Endodermal cell (in vitro differentiated cells): ENCODE results near the gene ARMH1. TPM values are rescaled to one million over a fixed set of nuclear protein-coding genes. Genes with fewer than 3 reads are reported as not detected.

Experiments
- DNase-seq: peaks from one replicate; pipeline ENCODE4 v3.0.0-alpha.2; 2017
- H3K27ac ChIP-seq: 2 replicates; pipeline ENCODE4 v1.5.1; 2013; ENCODE audit warnings: mild to moderate bottlenecking, low read depth, low read length, moderate library complexity
- H3K27me3 ChIP-seq: 2 replicates; pipeline ENCODE4 v1.6.1; 2013; ENCODE audit warnings: mild to moderate bottlenecking, low read length, moderate library complexity; ENCODE audit not compliant: insufficient read depth, control insufficient read depth, poor library complexity, severe bottlenecking
- H3K36me3 ChIP-seq: 2 replicates; pipeline ENCODE4 v1.7.0; 2013; ENCODE audit warnings: mild to moderate bottlenecking, low read length, moderate library complexity; ENCODE audit not compliant: control insufficient read depth, insufficient read depth
- H3K4me1 ChIP-seq: one replicate; pipeline ENCODE4 v1.7.0; 2013; ENCODE audit warnings: low read length; ENCODE audit not compliant: control insufficient read depth, insufficient read depth
- H3K4me3 ChIP-seq: 2 replicates; pipeline ENCODE4 v1.5.1; 2013; ENCODE audit warnings: mild to moderate bottlenecking, low read length, moderate library complexity
- H3K9ac ChIP-seq: 2 replicates; pipeline ENCODE4 v1.6.1; 2013; ENCODE audit warnings: mild to moderate bottlenecking, low read length, moderate library complexity; ENCODE audit not compliant: poor library complexity, severe bottlenecking; ENCODE audit errors: extremely low read depth
- H3K9me3 ChIP-seq: 2 replicates; pipeline ENCODE4 v1.6.1; 2013; ENCODE audit warnings: mild to moderate bottlenecking, low read length, moderate library complexity; ENCODE audit not compliant: control insufficient read depth
- H3K27ac Mint-ChIP-seq: 2 replicates; pipeline ENCODE4 v1.8.0; 2020; ENCODE audit warnings: mixed read lengths
- H3K27me3 Mint-ChIP-seq: 2 replicates; pipeline ENCODE4 v1.8.0; 2021; ENCODE audit warnings: mild to moderate bottlenecking, mixed read lengths; ENCODE audit not compliant: insufficient read depth
- H3K36me3 Mint-ChIP-seq: 2 replicates; pipeline ENCODE4 v1.8.0; 2020; ENCODE audit warnings: low read depth, mixed read lengths
- H3K4me1 Mint-ChIP-seq: 2 replicates; pipeline ENCODE4 v1.8.0; 2020; ENCODE audit warnings: mixed read lengths
- H3K4me3 Mint-ChIP-seq: 2 replicates; pipeline ENCODE4 v1.8.0; 2020; ENCODE audit warnings: mild to moderate bottlenecking, moderate library complexity, mixed read lengths
- H3K9me3 Mint-ChIP-seq: 2 replicates; pipeline ENCODE4 v1.8.0; 2020; ENCODE audit warnings: mild to moderate bottlenecking, mixed read lengths
- CTCF ChIP-seq: fragments of 200-600 bp; sonication (generic); conservative IDR thresholded peaks from 2 replicates; pipeline ENCODE4 v1.5.0; 2021; ENCODE audit warnings: antibody characterized with exemption, mild to moderate bottlenecking
- WGBS, 2 experiments: methylation state at CpG; one replicate each; pipeline versions ENCODE4 v1.1.5 to v1.1.7; 2013; ENCODE audit warnings: missing lambda C conversion rate in 2 of 2, mixed read lengths in 1 of 2; ENCODE audit not compliant: insufficient coverage in 1 of 2, insufficient read length in 1 of 2; 5-methylcytosine and 5-hydroxymethylcytosine counted together
- total RNA-seq, 2 donors: library from RNA; stranded (reverse); fragmentation: NEBNext Ultra II Directional in 1 of 2; extraction: Animal tissue kit (Norgen Biotek cat#: 25700) in 1 of 2; gene quantifications; 2 replicates in 1 of 2; 3 replicates in 1 of 2; pipeline ENCODE4 v1.2.1, GENCODE V29; 2021

ARMH1 gene
- total RNA-seq, 2 donors from 2014 or later = 3.9 to 6.3 TPM

GRCh38 chr1:44654621-44655187 lies 19.8 kb upstream of the ARMH1 start:
- H3K4me1 Mint-ChIP-seq = peaks cover 10% of the 10 kb centered on the region
- H3K27me3 Mint-ChIP-seq = no peaks in the 10 kb centered on the region
- no peak overlapping the region for H3K9ac ChIP-seq
- no peak overlapping the region for H3K4me3 Mint-ChIP-seq
- TF ChIP-seq CTCF = no peak
- no peaks in the 10 kb centered on the region for H3K27me3 ChIP-seq
- no peak overlapping the region for H3K27ac ChIP-seq
- H3K4me3 ChIP-seq = no peak overlapping the region
- H3K9me3 ChIP-seq = no peaks in the 10 kb centered on the region
- peaks cover 19% of the 10 kb centered on the region for H3K36me3 ChIP-seq
- no peaks in the 10 kb centered on the region for H3K9me3 Mint-ChIP-seq
- H3K4me1 ChIP-seq = peaks cover 9% of the 10 kb centered on the region
- H3K27ac Mint-ChIP-seq = no peak overlapping the region
- DNase-seq = no peak
- WGBS, 2 experiments = 94 to 97% methylated on average over 23 to 35 of the region's 35 CpGs
- peaks cover 17% of the 10 kb centered on the region for H3K36me3 Mint-ChIP-seq

GRCh38 chr1:44655609-44656008 lies 18.9 kb upstream of the ARMH1 start:
- Histone ChIP-seq H3K4me1 (peaks cover under 1% of the 10 kb centered on the region), H3K9ac (no peak overlapping the region), H3K4me3 (no peak overlapping the region), H3K27ac (no peak overlapping the region), H3K9me3 (no peaks in the 10 kb centered on the region), H3K36me3 (peaks cover 10% of the 10 kb centered on the region), H3K27me3 (no peaks in the 10 kb centered on the region)
- DNase-seq = peak; percentile 85
- Mint-ChIP-seq H3K27me3 (no peaks in the 10 kb centered on the region), H3K4me3 (no peak overlapping the region), H3K9me3 (no peaks in the 10 kb centered on the region), H3K27ac (no peak overlapping the region), H3K36me3 (peaks cover 10% of the 10 kb centered on the region), H3K4me1 (peaks cover 1% of the 10 kb centered on the region)
- WGBS, 2 experiments = 38 to 67% methylated on average over 3 to 5 of the region's 5 CpGs
- peak; percentile 86 for TF ChIP-seq CTCF

GRCh38 chr1:44659566-44659965 lies 14.9 kb upstream of the ARMH1 start:
- no peaks in the 10 kb centered on the region for H3K9me3 Mint-ChIP-seq
- Histone ChIP-seq H3K36me3 (no peaks in the 10 kb centered on the region), H3K4me3 (no peak overlapping the region), H3K4me1 (peaks cover 5% of the 10 kb centered on the region), H3K27ac (no peak overlapping the region), H3K9me3 (no peaks in the 10 kb centered on the region), H3K27me3 (no peaks in the 10 kb centered on the region), H3K9ac (no peak overlapping the region)
- H3K36me3 Mint-ChIP-seq = peaks cover 2% of the 10 kb centered on the region
- 89 to 100% methylated on average over 1 to 4 of the region's 4 CpGs for WGBS, 2 experiments
- no peaks in the 10 kb centered on the region for H3K27me3 Mint-ChIP-seq
- no peak for DNase-seq
- H3K27ac Mint-ChIP-seq = no peak overlapping the region
- TF ChIP-seq CTCF = no peak
- H3K4me1 Mint-ChIP-seq = peaks cover 4% of the 10 kb centered on the region
- H3K4me3 Mint-ChIP-seq = no peak overlapping the region
